ENCODE data around the gene NHS. TPM values are rescaled to one million over a fixed set of nuclear protein-coding genes. Genes with fewer than 3 reads are reported as not detected.

NHS gene
- total RNA-seq, 4 donors from 2014 or later = 0.88 to 9.1 (median 2.5) TPM

GRCh38 chrX:17692709-17693346 lies 317.8 kb downstream of the NHS start:
- no peaks in the 10 kb centered on the region for H3K27me3 ChIP-seq
- no peak for DNase-seq
- TF ChIP-seq CTCF (IDR thresholded peaks at IDR 0.05) (no peak), POLR2A (IDR thresholded peaks at IDR 0.05) (no peak)
- H3K4me3 ChIP-seq = no peak overlapping the region
- H3K27ac ChIP-seq = no peak overlapping the region
- H3K9me3 ChIP-seq = no peaks in the 10 kb centered on the region
- H3K4me1 ChIP-seq = no peaks in the 10 kb centered on the region
- no peaks in the 10 kb centered on the region for H3K36me3 ChIP-seq

- H3K27ac ChIP-seq = no peak overlapping the region
- DNase-seq = no peak
- H3K9me3 ChIP-seq = no peaks in the 10 kb centered on the region
- TF ChIP-seq CTCF (IDR thresholded peaks at IDR 0.05) (peak in 3 of 6 experiments; percentile 28 to 47 (median 33)), POLR2A (IDR thresholded peaks at IDR 0.05) (no peak)
- H3K36me3 ChIP-seq = no peaks in the 10 kb centered on the region
- H3K4me1 ChIP-seq = no peaks in the 10 kb centered on the region
- no peaks in the 10 kb centered on the region for H3K27me3 ChIP-seq
- H3K4me3 ChIP-seq = no peak overlapping the region
Measured at GRCh38 chrX:17697191-17697590, 322.2 kb downstream of the NHS start.

- H3K27ac ChIP-seq = no peak overlapping the region
- DNase-seq = no peak
- no peaks in the 10 kb centered on the region for H3K27me3 ChIP-seq
- H3K36me3 ChIP-seq = no peaks in the 10 kb centered on the region
- no peak overlapping the region for H3K4me3 ChIP-seq
- H3K9me3 ChIP-seq = no peaks in the 10 kb centered on the region
- TF ChIP-seq CTCF (IDR thresholded peaks at IDR 0.05) (no peak), POLR2A (IDR thresholded peaks at IDR 0.05) (no peak)
- no peaks in the 10 kb centered on the region for H3K4me1 ChIP-seq
Measured at GRCh38 chrX:17700976-17701375, 326.0 kb downstream of the NHS start.

- no peaks in the 10 kb centered on the region for H3K36me3 ChIP-seq
- H3K4me3 ChIP-seq = no peak overlapping the region
- H3K27ac ChIP-seq = no peak overlapping the region
- H3K27me3 ChIP-seq = no peaks in the 10 kb centered on the region
- no peak for DNase-seq
- no peak for TF ChIP-seq POLR2A (IDR thresholded peaks at IDR 0.05)
- no peak for TF ChIP-seq CTCF (IDR thresholded peaks at IDR 0.05)
- H3K9me3 ChIP-seq = no peaks in the 10 kb centered on the region
- no peaks in the 10 kb centered on the region for H3K4me1 ChIP-seq
Measured at GRCh38 chrX:17703201-17703600, 328.2 kb downstream of the NHS start.

GRCh38 chrX:17705211-17705610 lies 330.2 kb downstream of the NHS start:
- Histone ChIP-seq H3K36me3 (no peaks in the 10 kb centered on the region), H3K27ac (no peak overlapping the region), H3K4me1 (no peaks in the 10 kb centered on the region), H3K4me3 (no peak overlapping the region), H3K27me3 (no peaks in the 10 kb centered on the region), H3K9me3 (no peaks in the 10 kb centered on the region)
- DNase-seq = no peak
- TF ChIP-seq POLR2A (IDR thresholded peaks at IDR 0.05) (no peak), CTCF (IDR thresholded peaks at IDR 0.05) (no peak)

- Histone ChIP-seq H3K27ac (no peak overlapping the region), H3K4me3 (no peak overlapping the region), H3K9me3 (no peaks in the 10 kb centered on the region)
Measured at GRCh38 chrX:17706676-17707075, 331.7 kb downstream of the NHS start.

More at GRCh38 chrX:17706676-17707075, 331.7 kb downstream of the NHS start:
- Histone ChIP-seq H3K4me1 (no peaks in the 10 kb centered on the region), H3K36me3 (no peaks in the 10 kb centered on the region), H3K27me3 (no peaks in the 10 kb centered on the region)
- TF ChIP-seq CTCF (IDR thresholded peaks at IDR 0.05) (no peak), POLR2A (IDR thresholded peaks at IDR 0.05) (no peak)
- DNase-seq = no peak
